GM20000 (cell line): Measurements from ENCODE around the gene KRTAP29-1.

Source experiments
- DNase-seq: peaks from one replicate; pipeline ENCODE4 v3.0.0; 2012; ENCODE audit warnings: low spot score
- CTCF ChIP-seq: IDR thresholded peaks from 2 replicates; pipeline ENCODE4 v1.5.1; 2012; ENCODE audit warnings: mild to moderate bottlenecking, control low read depth; ENCODE audit errors: extremely low read depth, missing control alignments

The KRTAP29-1 gene

GRCh38 chr17:41304091-41304490 lies 1.4 kb upstream of the KRTAP29-1 start:
- TF ChIP-seq CTCF = no peak

GRCh38 chr17:41302981-41303380 lies 330 bp upstream of the KRTAP29-1 start:
- no peak for DNase-seq
- no peak for TF ChIP-seq CTCF

More at GRCh38 chr17:41304091-41304490, 1.4 kb upstream of the KRTAP29-1 start:
- no peak for DNase-seq

GRCh38 chr17:41301204-41301790 lies 1.4 kb downstream of the KRTAP29-1 start:
- TF ChIP-seq CTCF = no peak
- no peak for DNase-seq

- DNase-seq = no peak
- no peak for TF ChIP-seq CTCF
Measured at GRCh38 chr17:41298458-41299135, 4.1 kb downstream of the KRTAP29-1 start.

- DNase-seq = no peak
Measured at GRCh38 chr17:41296846-41297245, 5.8 kb downstream of the KRTAP29-1 start.

GRCh38 chr17:41294016-41294415 lies 8.6 kb downstream of the KRTAP29-1 start:
- no peak for TF ChIP-seq CTCF

More at GRCh38 chr17:41296846-41297245, 5.8 kb downstream of the KRTAP29-1 start:
- TF ChIP-seq CTCF = no peak

GRCh38 chr17:41287050-41287449 lies 15.6 kb downstream of the KRTAP29-1 start:
- no peak for TF ChIP-seq CTCF
- DNase-seq = peak; percentile 1

More at GRCh38 chr17:41294016-41294415, 8.6 kb downstream of the KRTAP29-1 start:
- DNase-seq = peak; percentile 0
